Caco-2 (cell line): ENCODE measurements around the gene LOX. TPM values are rescaled to one million over a fixed set of nuclear protein-coding genes. Genes with fewer than 3 reads are reported as not detected.

Experiments
- BruUV-seq: library from RNA; stranded (reverse); fragments of 400-500 nt; replicated peaks from 2 replicates; lab custom pipeline; 2021; lab: Mats Ljungman, UMichigan
- CTCF ChIA-PET: fragments of 300-600 bp; sonication (Branson Sonifier 250); formaldehyde crosslinking; loops from one replicate; lab custom pipeline; 2022; ENCODE audit warnings: antibody characterized with exemption; lab: Charles Lee
- POLR2A ChIA-PET: fragments of 300-600 bp; sonication (Branson Sonifier 250); formaldehyde crosslinking; loops from one replicate; lab custom pipeline; 2022; ENCODE audit warnings: antibody characterized with exemption; lab: Charles Lee
- DNase-seq, 2 experiments: peaks; one replicate each; pipeline versions ENCODE4 v3.0.0 to v3.0.0-alpha.2; 2020 to 2022
- H3K27me3 ChIP-seq: replicated peaks from 2 replicates; pipeline ENCODE4 v1.6.0; 2011; ENCODE audit warnings: low read length; ENCODE audit not compliant: control insufficient read depth, insufficient read depth
- H3K36me3 ChIP-seq: 2 replicates; pipeline ENCODE4 v1.5.1; 2011; ENCODE audit warnings: low read length; ENCODE audit not compliant: control insufficient read depth, insufficient read depth
- H3K4me1 ChIP-seq: fragments of 250-450 bp; sonication (Bioruptor Pico); 2 replicates; pipeline ENCODE4 v1.5.1; 2020; ENCODE audit warnings: mild to moderate bottlenecking
- H3K4me3 ChIP-seq: 2 replicates; pipeline ENCODE4 v1.5.1; 2011; ENCODE audit warnings: low read depth, mild to moderate bottlenecking, control low read depth, low read length
- H3K9me3 ChIP-seq: fragments of 250-450 bp; sonication (Bioruptor Pico); 2 replicates; pipeline ENCODE4 v1.5.1; 2020; ENCODE audit warnings: mild to moderate bottlenecking, moderate library complexity
- H3K27ac Mint-ChIP-seq: one replicate; pipeline ENCODE4 v1.8.0; 2022; ENCODE audit warnings: mixed read lengths; ENCODE audit not compliant: unreplicated experiment
- H3K27me3 Mint-ChIP-seq: one replicate; pipeline ENCODE4 v1.8.0; 2022; ENCODE audit warnings: mixed read lengths; ENCODE audit not compliant: insufficient read depth, unreplicated experiment
- H3K36me3 Mint-ChIP-seq: one replicate; pipeline ENCODE4 v1.8.0; 2022; ENCODE audit warnings: mild to moderate bottlenecking, mixed read lengths; ENCODE audit not compliant: insufficient read depth, unreplicated experiment
- H3K4me1 Mint-ChIP-seq: one replicate; pipeline ENCODE4 v1.8.0; 2022; ENCODE audit warnings: low read depth, mixed read lengths; ENCODE audit not compliant: unreplicated experiment
- H3K4me3 Mint-ChIP-seq: one replicate; pipeline ENCODE4 v1.8.0; 2022; ENCODE audit warnings: mild to moderate bottlenecking, moderate library complexity, mixed read lengths; ENCODE audit not compliant: unreplicated experiment
- H3K9me3 Mint-ChIP-seq: one replicate; pipeline ENCODE4 v1.8.0; 2022; ENCODE audit warnings: mixed read lengths; ENCODE audit not compliant: unreplicated experiment
- intact Hi-C: fragments of 100-400 bp; cut with micrococcal nuclease; formaldehyde crosslinking; loops from one replicate; pipeline ENCODE4 v1.10.0; 2022; ENCODE audit not compliant: unreplicated experiment
- total RNA-seq: library from RNA; stranded (reverse); gene quantifications from 2 replicates; pipeline ENCODE4 v1.2.3, GENCODE V29; 2022
- TF ChIP-seq, protein P1 (sequence below), 2 experiments: fragments of 200-600 bp in 1 of 2; IDR thresholded peaks; 1 replicate in 1 of 2; 2 replicates in 1 of 2; pipeline versions ENCODE4 v1.5.1 to v1.8.0; 2011 to 2022; ENCODE audit warnings: antibody characterized with exemption in 1 of 2, control low read depth in 1 of 2, inconsistent platforms in 1 of 2, low read depth in 1 of 2, low read length in 1 of 2, mild to moderate bottlenecking in 1 of 2, moderate library complexity in 1 of 2; ENCODE audit not compliant: insufficient read depth in 1 of 2, severe bottlenecking in 1 of 2, unreplicated experiment in 1 of 2

The LOX gene
- total RNA-seq, 1 experiment from 2014 or later = 4.9 TPM

DNA sequence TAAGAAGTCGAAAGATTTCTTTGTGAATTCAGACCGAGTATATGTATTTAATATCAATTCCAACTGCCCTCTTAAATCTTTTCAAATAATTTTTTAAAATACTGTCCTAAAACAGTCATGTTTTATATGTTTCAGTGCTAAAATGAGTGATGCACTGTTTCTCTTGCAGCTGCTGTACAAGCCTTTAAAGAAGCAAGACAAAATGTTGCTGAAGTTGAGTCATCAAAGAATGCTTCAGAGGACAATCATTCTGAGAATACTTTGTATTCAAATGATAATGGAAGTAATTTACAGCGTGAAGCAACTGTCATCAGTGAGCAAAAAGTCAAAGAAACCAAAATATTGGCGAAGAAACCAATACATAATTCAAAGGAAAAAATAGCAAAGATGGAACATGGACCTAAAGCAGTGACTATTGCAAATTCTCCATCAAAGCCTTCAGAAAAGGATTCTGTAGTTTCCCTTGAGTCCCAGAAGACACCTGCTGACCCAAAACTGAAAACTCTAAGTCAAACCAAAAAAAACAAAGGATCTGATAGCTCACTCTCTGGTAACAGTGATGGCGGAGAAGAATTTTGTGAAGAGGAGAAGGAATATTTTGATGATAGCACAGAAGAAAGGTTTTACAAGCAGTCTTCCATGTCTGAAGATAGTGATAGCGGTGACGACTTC lies 58.0 kb downstream of the LOX start:
- Histone ChIP-seq H3K27me3 (no peaks in the 10 kb centered on the region), H3K36me3 (no peaks in the 10 kb centered on the region), H3K4me1 (no peaks in the 10 kb centered on the region), H3K9me3 (no peaks in the 10 kb centered on the region), H3K4me3 (no peak overlapping the region)
- H3K27me3 Mint-ChIP-seq = no peaks in the 10 kb centered on the region
- no peak overlapping the region for H3K27ac Mint-ChIP-seq
- TSS peak; percentile 41 for BruUV-seq
- H3K4me3 Mint-ChIP-seq = no peak overlapping the region
- intact Hi-C loops = no loop called here
- TF ChIP-seq, protein P1, sequence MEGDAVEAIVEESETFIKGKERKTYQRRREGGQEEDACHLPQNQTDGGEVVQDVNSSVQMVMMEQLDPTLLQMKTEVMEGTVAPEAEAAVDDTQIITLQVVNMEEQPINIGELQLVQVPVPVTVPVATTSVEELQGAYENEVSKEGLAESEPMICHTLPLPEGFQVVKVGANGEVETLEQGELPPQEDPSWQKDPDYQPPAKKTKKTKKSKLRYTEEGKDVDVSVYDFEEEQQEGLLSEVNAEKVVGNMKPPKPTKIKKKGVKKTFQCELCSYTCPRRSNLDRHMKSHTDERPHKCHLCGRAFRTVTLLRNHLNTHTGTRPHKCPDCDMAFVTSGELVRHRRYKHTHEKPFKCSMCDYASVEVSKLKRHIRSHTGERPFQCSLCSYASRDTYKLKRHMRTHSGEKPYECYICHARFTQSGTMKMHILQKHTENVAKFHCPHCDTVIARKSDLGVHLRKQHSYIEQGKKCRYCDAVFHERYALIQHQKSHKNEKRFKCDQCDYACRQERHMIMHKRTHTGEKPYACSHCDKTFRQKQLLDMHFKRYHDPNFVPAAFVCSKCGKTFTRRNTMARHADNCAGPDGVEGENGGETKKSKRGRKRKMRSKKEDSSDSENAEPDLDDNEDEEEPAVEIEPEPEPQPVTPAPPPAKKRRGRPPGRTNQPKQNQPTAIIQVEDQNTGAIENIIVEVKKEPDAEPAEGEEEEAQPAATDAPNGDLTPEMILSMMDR (IDR thresholded peaks at IDR 0.05; ENCODE audit: insufficient read depth in 1 of 2, low read depth in 1 of 2, low read length in 1 of 2, severe bottlenecking in 1 of 2, unreplicated experiment in 1 of 2) = no peak
- no peaks in the 10 kb centered on the region for H3K9me3 Mint-ChIP-seq
- ChIA-PET CTCF (no interaction called here), POLR2A (no interaction called here)
- H3K4me1 Mint-ChIP-seq = no peaks in the 10 kb centered on the region
- DNase-seq = no peak
- peaks cover 41% of the 10 kb centered on the region for H3K36me3 Mint-ChIP-seq

DNA sequence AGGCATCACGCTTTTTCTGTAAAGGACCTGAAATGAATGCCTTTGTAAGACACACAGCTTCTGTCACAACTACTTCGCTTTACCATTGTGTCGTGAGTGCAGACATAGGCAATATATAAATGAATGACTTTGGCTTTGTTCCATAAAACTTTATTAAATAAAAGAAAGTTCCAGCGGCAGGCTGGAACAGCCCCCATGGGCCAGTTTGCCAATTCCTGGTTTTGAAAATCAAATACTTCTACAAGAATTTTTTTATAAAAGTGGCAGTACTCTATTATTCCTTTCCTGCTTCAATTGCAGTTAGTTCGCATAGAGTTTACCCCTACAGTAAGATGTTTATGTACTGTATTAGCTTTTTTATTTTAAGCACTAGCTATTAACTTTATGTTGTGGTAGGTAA lies 62.6 kb downstream of the LOX start:
- BruUV-seq = no TSS peak

DNA sequence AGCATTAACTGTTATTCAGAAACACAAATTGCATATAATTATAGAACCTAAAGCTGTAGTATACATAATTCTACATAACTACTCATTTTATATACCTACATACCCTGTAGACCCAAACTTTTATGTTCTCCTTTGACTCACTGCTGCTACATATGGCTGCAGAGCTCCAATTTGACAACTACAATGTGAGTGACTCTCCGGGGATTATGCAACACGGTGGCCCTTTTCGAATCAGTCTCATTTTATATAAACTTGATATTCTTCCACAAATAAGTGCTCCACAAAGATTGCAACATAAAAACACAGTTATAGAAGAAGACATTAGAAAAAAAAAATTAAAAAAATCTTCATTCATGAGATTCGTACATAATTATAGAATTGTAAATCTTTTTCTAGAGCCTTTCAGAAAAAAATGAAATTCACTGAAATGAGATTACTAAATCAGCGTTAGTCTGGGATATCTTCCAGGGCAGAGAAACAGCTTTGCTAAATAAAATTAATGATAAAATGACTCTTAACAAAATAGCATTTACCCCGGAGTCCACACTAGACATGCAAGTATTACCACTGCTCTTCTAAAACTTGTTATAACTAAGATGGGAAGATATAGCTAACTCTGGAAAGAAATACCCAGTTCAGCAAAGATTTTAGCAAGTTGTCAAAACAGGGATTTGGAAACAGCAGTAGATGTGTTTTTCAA lies 63.7 kb downstream of the LOX start:
- no peaks in the 10 kb centered on the region for H3K36me3 ChIP-seq
- BruUV-seq = no TSS peak
- Mint-ChIP-seq H3K27ac (no peak overlapping the region), H3K36me3 (no peaks in the 10 kb centered on the region), H3K9me3 (no peaks in the 10 kb centered on the region), H3K4me1 (no peaks in the 10 kb centered on the region), H3K27me3 (no peaks in the 10 kb centered on the region), H3K4me3 (no peak overlapping the region)
- H3K4me3 ChIP-seq = no peak overlapping the region
- TF ChIP-seq, protein P1 (IDR thresholded peaks at IDR 0.05; ENCODE audit: insufficient read depth in 1 of 2, low read depth in 1 of 2, low read length in 1 of 2, severe bottlenecking in 1 of 2, unreplicated experiment in 1 of 2) = no peak
- ChIA-PET CTCF (no interaction called here), POLR2A (no interaction called here)
- H3K9me3 ChIP-seq = no peaks in the 10 kb centered on the region
- intact Hi-C loops = no loop called here
- DNase-seq = no peak
- H3K27me3 ChIP-seq = no peaks in the 10 kb centered on the region
- no peaks in the 10 kb centered on the region for H3K4me1 ChIP-seq

More for the DNA sequence above, 62.6 kb downstream of the LOX start:
- Histone ChIP-seq H3K27me3 (no peaks in the 10 kb centered on the region), H3K9me3 (no peaks in the 10 kb centered on the region), H3K4me3 (no peak overlapping the region), H3K36me3 (no peaks in the 10 kb centered on the region), H3K4me1 (no peaks in the 10 kb centered on the region)
- no peak overlapping the region for H3K4me3 Mint-ChIP-seq
- intact Hi-C loops = no loop called here
- no peak overlapping the region for H3K27ac Mint-ChIP-seq
- CTCF ChIA-PET = no interaction called here
- H3K36me3 Mint-ChIP-seq = peaks cover 5% of the 10 kb centered on the region
- POLR2A ChIA-PET = no interaction called here
- H3K9me3 Mint-ChIP-seq = no peaks in the 10 kb centered on the region
- no peaks in the 10 kb centered on the region for H3K4me1 Mint-ChIP-seq
- TF ChIP-seq, protein P1 (IDR thresholded peaks at IDR 0.05; ENCODE audit: insufficient read depth in 1 of 2, low read depth in 1 of 2, low read length in 1 of 2, severe bottlenecking in 1 of 2, unreplicated experiment in 1 of 2) = no peak
- DNase-seq = no peak
- H3K27me3 Mint-ChIP-seq = no peaks in the 10 kb centered on the region

Other genes starting within 250 kb of the LOX start
- gene FTMT, start 226.4 kb downstream of the LOX start, total RNA-seq = not detected in 2 replicates
- gene SRFBP1, start 116.3 kb downstream of the LOX start, total RNA-seq = 14.1 and 14.3 TPM in 2 replicates
- not detected in 2 replicates for gene ZNF474, start 51.3 kb upstream of the LOX start, total RNA-seq
- 1.0 and 1.2 TPM in 2 replicates for gene SNCAIP, start 234.0 kb upstream of the LOX start, total RNA-seq